Panc1 (cell line): ENCODE results near the gene BCO1. TPM values are rescaled to one million over a fixed set of nuclear protein-coding genes. Genes with fewer than 3 reads are reported as not detected.

ENCODE experiments used
- ATAC-seq: fragments of 200-7000 bp; cut with Tn5 transposase; 2 replicates; pipeline ENCODE4 v1.9.1; 2020; ENCODE audit warnings: mild to moderate bottlenecking, moderate library complexity
- BruUV-seq: library from RNA; stranded (reverse); fragments of 400-500 nt; replicated peaks from 2 replicates; lab custom pipeline; 2021; lab: Mats Ljungman, UMichigan
- CTCF ChIA-PET: fragments of 300-600 bp; sonication (Branson Sonifier 250); formaldehyde crosslinking; loops from one replicate; lab custom pipeline; 2022; ENCODE audit warnings: antibody characterized with exemption; lab: Charles Lee
- POLR2A ChIA-PET: fragments of 300-600 bp; sonication (Branson Sonifier 250); formaldehyde crosslinking; loops from one replicate; lab custom pipeline; 2022; ENCODE audit warnings: antibody characterized with exemption; lab: Charles Lee
- DNase-seq: peaks from one replicate; pipeline ENCODE4 v3.0.0-alpha.2; 2010; ENCODE audit warnings: low read depth, low spot score
- H3K27ac ChIP-seq: 2 replicates; pipeline ENCODE4 v1.5.1; 2011; ENCODE audit warnings: mild to moderate bottlenecking, low read length, inconsistent platforms
- H3K27me3 ChIP-seq: fragments of 200-500 bp; sonication (Bioruptor generic); 2 replicates; pipeline ENCODE4 v1.6.0; 2014; ENCODE audit warnings: low read length, inconsistent platforms; ENCODE audit not compliant: control insufficient read depth, insufficient read depth
- H3K36me3 ChIP-seq: fragments of 200-500 bp; sonication (Bioruptor generic); 2 replicates; pipeline ENCODE4 v1.5.1; 2014; ENCODE audit warnings: inconsistent platforms, mild to moderate bottlenecking, low read length, moderate library complexity; ENCODE audit not compliant: control insufficient read depth, insufficient read depth
- H3K4me1 ChIP-seq: 2 replicates; pipeline ENCODE4 v1.5.1; 2011; ENCODE audit warnings: inconsistent platforms, mild to moderate bottlenecking, low read length, moderate library complexity; ENCODE audit not compliant: control insufficient read depth, insufficient read depth
- H3K4me3 ChIP-seq, 2 experiments: 2 replicates each; pipeline ENCODE4 v1.5.1; 2011 to 2012; ENCODE audit warnings: low read depth in 2 of 2, low read length in 2 of 2, mild to moderate bottlenecking in 2 of 2, inconsistent platforms in 1 of 2, moderate library complexity in 1 of 2
- H3K9me3 ChIP-seq: fragments of 200-500 bp; sonication (Bioruptor generic); 2 replicates; pipeline ENCODE4 v1.5.1; 2014; ENCODE audit warnings: low read depth, mild to moderate bottlenecking, inconsistent platforms, low read length, moderate library complexity; ENCODE audit not compliant: control insufficient read depth, insufficient read depth
- CTCF ChIP-seq: fragments of 450-650 bp; IDR thresholded peaks from 2 replicates; pipeline ENCODE4 v1.5.1; 2017; ENCODE audit warnings: mild to moderate bottlenecking
- POLR2AphosphoS5 ChIP-seq: IDR thresholded peaks from 2 replicates; pipeline ENCODE4 v1.6.1; 2012; ENCODE audit warnings: mild to moderate bottlenecking, low read depth, low read length, moderate library complexity
- REST ChIP-seq, 2 experiments: IDR thresholded peaks; 2 replicates each; pipeline ENCODE4 v1.6.1; 2011 to 2012; ENCODE audit warnings: low read depth in 2 of 2, control low read depth in 1 of 2, low read length in 1 of 2, mild to moderate bottlenecking in 1 of 2, moderate library complexity in 1 of 2; ENCODE audit not compliant: insufficient read depth in 1 of 2
- SIN3A ChIP-seq: IDR thresholded peaks from 2 replicates; pipeline ENCODE4 v1.6.1; 2012; ENCODE audit warnings: low read depth, mild to moderate bottlenecking, low read length, moderate library complexity, borderline replicate concordance; ENCODE audit not compliant: insufficient read depth
- TCF7L2 ChIP-seq: IDR thresholded peaks from 2 replicates; pipeline ENCODE4 v1.6.1; 2011; ENCODE audit warnings: mild to moderate bottlenecking, low read depth, low read length, inconsistent platforms
- in situ Hi-C: cut with HindIII; loops from 2 replicates; pipeline ENCODE4 v1.10.0; 2016; ENCODE audit warnings: low sequenced_read_pairs, low pct_unique_long_range_greater_than_20kb
- intact Hi-C: fragments of 100-400 bp; cut with micrococcal nuclease; formaldehyde crosslinking; loops from one replicate; pipeline ENCODE4 v1.10.0; 2022; ENCODE audit not compliant: unreplicated experiment
- total RNA-seq: library from RNA; stranded (reverse); gene quantifications from one replicate; pipeline ENCODE4 v1.2.1, GENCODE V29; 2021; ENCODE audit not compliant: unreplicated experiment

Gene BCO1
- total RNA-seq, 1 experiment from 2014 or later: not detected

GRCh38 chr16:81273223-81273950 is 34.9 kb downstream of the BCO1 start:
- no peaks in the 10 kb centered on the region for H3K27me3 ChIP-seq
- no TSS peak for BruUV-seq
- H3K4me1 ChIP-seq: no peaks in the 10 kb centered on the region
- CTCF ChIA-PET: no interaction called here
- no peaks in the 10 kb centered on the region for H3K9me3 ChIP-seq
- DNase-seq (no peak), ATAC-seq (no peak)
- TF ChIP-seq REST (IDR thresholded peaks at IDR 0.05; ENCODE audit: insufficient read depth in 1 of 2, low read depth in 2 of 2, low read length in 1 of 2): no peak
- no peak for TF ChIP-seq CTCF
- TF ChIP-seq POLR2AphosphoS5: no peak
- no peak for TF ChIP-seq TCF7L2
- TF ChIP-seq SIN3A: no peak
- no peak overlapping the region for H3K27ac ChIP-seq
- in situ Hi-C loops: no loop called here
- POLR2A ChIA-PET: no interaction called here
- no peaks in the 10 kb centered on the region for H3K36me3 ChIP-seq
- intact Hi-C loops: no loop called here
- no peak overlapping the region for H3K4me3 ChIP-seq

- no peak for ATAC-seq
- DNase-seq: no peak
Measured at GRCh38 chr16:81275064-81275532, 36.6 kb downstream of the BCO1 start.

More at GRCh38 chr16:81275064-81275532, 36.6 kb downstream of the BCO1 start:
- TF ChIP-seq REST (IDR thresholded peaks at IDR 0.05; ENCODE audit: insufficient read depth in 1 of 2, low read depth in 2 of 2, low read length in 1 of 2) (no peak), TCF7L2 (no peak), POLR2AphosphoS5 (no peak), SIN3A (no peak), CTCF (no peak)
- ChIA-PET CTCF (interaction anchor here (0.6 kb wide), 1 partner anchor 44 kb away, joined by 4 read pairs; no protein-coding TSS in a partner anchor), POLR2A (no interaction called here)
- no TSS peak for BruUV-seq
- Histone ChIP-seq H3K9me3 (no peaks in the 10 kb centered on the region), H3K27ac (no peak overlapping the region), H3K36me3 (no peaks in the 10 kb centered on the region), H3K4me3 (no peak overlapping the region), H3K4me1 (no peaks in the 10 kb centered on the region), H3K27me3 (no peaks in the 10 kb centered on the region)
- in situ Hi-C loops: no loop called here
- intact Hi-C loops: no loop called here
